ENCODE data around the gene PRKCA. TPM values are rescaled to one million over a fixed set of nuclear protein-coding genes. Genes with fewer than 3 reads are reported as not detected.
"Not testable (repeated sequence)": the region's sequence is repeated elsewhere in the genome, so short reads cannot be mapped to it uniquely, and the experiment has no call there.

The PRKCA gene
- total RNA-seq, 2 experiments from 2014 or later = 84.4 to 87.9 TPM

GRCh38 chr17:66619206-66619605 lies 316.8 kb downstream of the PRKCA start:
- ATAC-seq (no peak), DNase-seq (no peak)
- Mint-ChIP-seq H3K4me3 (no peak overlapping the region), H3K27ac (no peak overlapping the region), H3K9me3 (peaks cover 2% of the 10 kb centered on the region), H3K4me1 (ENCODE audit: low read depth) (peaks cover 29% of the 10 kb centered on the region), H3K36me3 (ENCODE audit: low read depth) (peaks cover 12% of the 10 kb centered on the region), H3K27me3 (no peaks in the 10 kb centered on the region)
- no peak for TF ChIP-seq CTCF (IDR thresholded peaks at IDR 0.05)
- ChIA-PET CTCF (interaction anchor here (1.1 kb wide), 1 partner anchor 10 kb away, joined by 3 read pairs; no protein-coding TSS in a partner anchor), POLR2A (no interaction called here)
- intact Hi-C loops (cut with micrococcal nuclease) = no loop called here

GRCh38 chr17:66620528-66620927 lies 318.1 kb downstream of the PRKCA start:
- no peak for ATAC-seq
- DNase-seq = no peak
- peaks cover 2% of the 10 kb centered on the region for H3K9me3 Mint-ChIP-seq
- H3K36me3 Mint-ChIP-seq (ENCODE audit: low read depth) = peaks cover 8% of the 10 kb centered on the region
- ChIA-PET POLR2A (no interaction called here), CTCF (no interaction called here)
- no peaks in the 10 kb centered on the region for H3K27me3 Mint-ChIP-seq
- H3K4me3 Mint-ChIP-seq = no peak overlapping the region
- intact Hi-C loops (cut with micrococcal nuclease) = no loop called here
- H3K4me1 Mint-ChIP-seq (ENCODE audit: low read depth) = peaks cover 25% of the 10 kb centered on the region
- H3K27ac Mint-ChIP-seq = no peak overlapping the region
- no peak for TF ChIP-seq CTCF (IDR thresholded peaks at IDR 0.05)

DNA sequence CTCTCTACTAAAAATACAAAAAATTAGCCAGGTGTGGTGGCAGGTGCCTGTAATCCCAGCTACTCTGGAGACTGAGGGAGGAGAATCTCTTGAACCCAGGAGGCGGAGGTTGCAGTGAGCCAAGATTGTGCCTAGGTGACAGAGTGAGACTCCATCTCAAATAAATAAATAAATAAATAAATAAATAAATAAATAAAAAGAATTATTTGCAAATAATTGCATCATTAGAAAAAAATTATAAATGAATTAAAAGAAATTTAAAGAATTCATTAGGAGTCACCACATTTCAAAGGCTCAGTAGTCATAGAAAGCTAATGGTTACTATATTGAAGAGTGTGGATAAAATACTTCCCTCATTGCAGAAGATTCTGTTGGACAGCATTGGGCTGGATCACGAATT lies 322.2 kb downstream of the PRKCA start:
- H3K9me3 Mint-ChIP-seq; POLR2A ChIA-PET; DNase-seq; intact Hi-C loops (cut with micrococcal nuclease); H3K27ac Mint-ChIP-seq; H3K27me3 Mint-ChIP-seq; ATAC-seq; H3K4me3 Mint-ChIP-seq; CTCF ChIA-PET; H3K36me3 Mint-ChIP-seq (ENCODE audit: low read depth): not testable (repeated sequence)
- H3K4me1 Mint-ChIP-seq (ENCODE audit: low read depth) = peaks cover 32% of the 10 kb centered on the region

GRCh38 chr17:66625311-66625767 lies 322.9 kb downstream of the PRKCA start:
- ChIA-PET CTCF (no interaction called here), POLR2A (no interaction called here)
- intact Hi-C loops (cut with micrococcal nuclease) = no loop called here
- TF ChIP-seq CTCF (IDR thresholded peaks at IDR 0.05) = no peak
- Mint-ChIP-seq H3K27ac (no peak overlapping the region), H3K4me3 (no peak overlapping the region), H3K27me3 (no peaks in the 10 kb centered on the region), H3K36me3 (ENCODE audit: low read depth) (peaks cover 5% of the 10 kb centered on the region), H3K4me1 (ENCODE audit: low read depth) (peaks cover 31% of the 10 kb centered on the region), H3K9me3 (peaks cover 2% of the 10 kb centered on the region)
- DNase-seq (no peak), ATAC-seq (peak; percentile 47)

GRCh38 chr17:66627985-66628384 lies 325.6 kb downstream of the PRKCA start:
- H3K9me3 Mint-ChIP-seq = no peaks in the 10 kb centered on the region
- ChIA-PET CTCF (interaction anchor here (1.2 kb wide), 1 partner anchor 132 kb away, joined by 3 read pairs; no protein-coding TSS in a partner anchor), POLR2A (interaction anchor here (0.5 kb wide), 1 partner anchor 493 kb away, joined by 3 read pairs; no protein-coding TSS in a partner anchor)
- peaks cover 45% of the 10 kb centered on the region for H3K4me1 Mint-ChIP-seq (ENCODE audit: low read depth)
- no peak overlapping the region for H3K4me3 Mint-ChIP-seq
- no peak overlapping the region for H3K27ac Mint-ChIP-seq
- DNase-seq (no peak), ATAC-seq (no peak)
- no peaks in the 10 kb centered on the region for H3K27me3 Mint-ChIP-seq
- intact Hi-C loops (cut with micrococcal nuclease) = no loop called here
- no peak for TF ChIP-seq CTCF (IDR thresholded peaks at IDR 0.05)
- H3K36me3 Mint-ChIP-seq (ENCODE audit: low read depth) = no peaks in the 10 kb centered on the region
